CD14-positive monocyte (primary cell): ENCODE measurements around the gene DEF6. TPM values are rescaled to one million over a fixed set of nuclear protein-coding genes. Genes with fewer than 3 reads are reported as not detected.

Source experiments
- DNase-seq, 3 donors: peaks; one replicate each; pipeline ENCODE4 v3.0.0-alpha.2; 2011 to 2022
- H2AFZ ChIP-seq: 2 replicates; pipeline ENCODE4 v1.6.0; 2012; ENCODE audit warnings: mild to moderate bottlenecking, low read depth, low read length, inconsistent platforms; ENCODE audit not compliant: insufficient read depth, poor library complexity, severe bottlenecking
- H3K27ac ChIP-seq, 2 donors: 1 replicate in 1 of 2; 2 replicates in 1 of 2; pipeline ENCODE4 v1.5.1; 2012 to 2013; ENCODE audit warnings: low read length in 2 of 2, control low read depth in 1 of 2, inconsistent platforms in 1 of 2, low read depth in 1 of 2, mild to moderate bottlenecking in 1 of 2
- H3K27me3 ChIP-seq, 2 donors: one replicate each; pipeline versions ENCODE4 v1.6.0 to v1.6.1; 2011 to 2013; ENCODE audit warnings: low read length in 2 of 2; ENCODE audit not compliant: control insufficient read depth in 2 of 2, insufficient read depth in 2 of 2
- H3K36me3 ChIP-seq, 2 donors: replicated peaks in 1 of 2; 1 replicate in 1 of 2; 2 replicates in 1 of 2; pipeline versions ENCODE4 v1.5.1 to v1.6.1; 2012 to 2013; ENCODE audit warnings: low read length in 2 of 2, control low read depth in 1 of 2, inconsistent platforms in 1 of 2, mild to moderate bottlenecking in 1 of 2; ENCODE audit not compliant: insufficient read depth in 2 of 2, control insufficient read depth in 1 of 2
- H3K4me1 ChIP-seq, 2 donors: 1 replicate in 1 of 2; 2 replicates in 1 of 2; pipeline versions ENCODE4 v1.5.1 to v1.6.1; 2012 to 2013; ENCODE audit warnings: low read length in 2 of 2, control low read depth in 1 of 2, inconsistent platforms in 1 of 2, mild to moderate bottlenecking in 1 of 2, moderate library complexity in 1 of 2; ENCODE audit not compliant: insufficient read depth in 2 of 2, control insufficient read depth in 1 of 2
- H3K4me2 ChIP-seq: replicated peaks from 2 replicates; pipeline ENCODE3; 2012; ENCODE audit warnings: low read length, moderate library complexity, mild to moderate bottlenecking; ENCODE audit not compliant: poor library complexity, severe bottlenecking; ENCODE audit errors: extremely low read depth
- H3K4me3 ChIP-seq, 3 experiments: fragments of 200-600 bp in 1 of 3; sonication (generic) in 1 of 3; replicated peaks in 1 of 3; 1 replicate in 2 of 3; 2 replicates in 1 of 3; pipeline ENCODE4 v1.5.1; 2011 to 2013; ENCODE audit warnings: low read length in 3 of 3, mild to moderate bottlenecking in 3 of 3, control low read depth in 2 of 3, low read depth in 2 of 3, inconsistent platforms in 1 of 3, moderate library complexity in 1 of 3
- H3K79me2 ChIP-seq: 2 replicates; pipeline ENCODE4 v1.6.0; 2012; ENCODE audit warnings: mild to moderate bottlenecking, control low read depth, inconsistent platforms, low read length, moderate library complexity; ENCODE audit not compliant: insufficient read depth
- H3K9ac ChIP-seq: 2 replicates; pipeline ENCODE4 v1.6.0; 2017; ENCODE audit warnings: low read length, mild to moderate bottlenecking; ENCODE audit not compliant: insufficient read depth, poor library complexity, severe bottlenecking
- H3K9me3 ChIP-seq, 2 donors: replicated peaks in 1 of 2; 1 replicate in 1 of 2; 2 replicates in 1 of 2; pipeline versions ENCODE4 v1.5.1 to v1.6.1; 2012 to 2013; ENCODE audit warnings: low read length in 2 of 2, control low read depth in 1 of 2; ENCODE audit not compliant: control insufficient read depth in 1 of 2, insufficient read depth in 1 of 2
- H4K20me1 ChIP-seq: 2 replicates; pipeline ENCODE4 v1.6.0; 2012; ENCODE audit warnings: mild to moderate bottlenecking, low read length, control low read depth, moderate library complexity; ENCODE audit not compliant: insufficient read depth
- H3K27ac Mint-ChIP-seq, 7 donors: one replicate each; pipeline ENCODE4 v1.8.0; 2020; ENCODE audit warnings: mild to moderate bottlenecking in 7 of 7, mixed read lengths in 7 of 7, moderate library complexity in 6 of 7, inconsistent platforms in 2 of 7
- H3K27me3 Mint-ChIP-seq, 3 donors: one replicate each; pipeline ENCODE4 v1.8.0; 2021 to 2022; ENCODE audit warnings: low read depth in 3 of 3, mild to moderate bottlenecking in 3 of 3, mixed read lengths in 3 of 3, moderate library complexity in 3 of 3, inconsistent platforms in 1 of 3
- H3K36me3 Mint-ChIP-seq, 2 donors: one replicate each; pipeline ENCODE4 v1.8.0; 2020; ENCODE audit warnings: mixed read lengths in 2 of 2, inconsistent platforms in 1 of 2, mild to moderate bottlenecking in 1 of 2
- H3K4me1 Mint-ChIP-seq: one replicate; pipeline ENCODE4 v1.8.0; 2020; ENCODE audit warnings: mild to moderate bottlenecking, mixed read lengths
- H3K4me3 Mint-ChIP-seq, 2 donors: one replicate each; pipeline ENCODE4 v1.8.0; 2020; ENCODE audit warnings: mild to moderate bottlenecking in 2 of 2, mixed read lengths in 2 of 2, moderate library complexity in 1 of 2
- H3K9me3 Mint-ChIP-seq, 7 donors: one replicate each; pipeline ENCODE4 v1.8.0; 2020 to 2022; ENCODE audit warnings: mixed read lengths in 7 of 7, mild to moderate bottlenecking in 6 of 7, moderate library complexity in 6 of 7, inconsistent platforms in 2 of 7
- WGBS: methylation state at CpG from one replicate; pipeline ENCODE4 v1.1.5; 2013; ENCODE audit warnings: missing lambda C conversion rate; ENCODE audit not compliant: insufficient coverage; 5-methylcytosine and 5-hydroxymethylcytosine counted together
- intact Hi-C, 2 donors: fragments of 100-400 bp; cut with micrococcal nuclease; formaldehyde crosslinking; loops; one replicate each; pipeline versions ENCODE4 v1.15.0 to v1.15.1; 2023
- polyA plus RNA-seq, 3 donors: library from polyadenylated mRNA; depleted of rRNA in 1 of 3; unstranded in 2 of 3; stranded (reverse) in 1 of 3; fragments of 300-500 nt in 2 of 3; fragments of >200 nt in 1 of 3; fragmentation: Illumina TruSeq in 2 of 3; gene quantifications; 1 replicate in 2 of 3; 2 replicates in 1 of 3; pipeline ENCODE4 v1.2.3, GENCODE V29; 2012 to 2021
- TF ChIP-seq, protein P1 (sequence below): fragments of 200-600 bp; IDR thresholded peaks from one replicate; pipeline ENCODE4 v1.8.0; 2022; ENCODE audit warnings: antibody characterized with exemption, mild to moderate bottlenecking

Gene DEF6
- polyA plus RNA-seq, 3 donors, result 41.2 to 110 (median 59.3) TPM

DNA sequence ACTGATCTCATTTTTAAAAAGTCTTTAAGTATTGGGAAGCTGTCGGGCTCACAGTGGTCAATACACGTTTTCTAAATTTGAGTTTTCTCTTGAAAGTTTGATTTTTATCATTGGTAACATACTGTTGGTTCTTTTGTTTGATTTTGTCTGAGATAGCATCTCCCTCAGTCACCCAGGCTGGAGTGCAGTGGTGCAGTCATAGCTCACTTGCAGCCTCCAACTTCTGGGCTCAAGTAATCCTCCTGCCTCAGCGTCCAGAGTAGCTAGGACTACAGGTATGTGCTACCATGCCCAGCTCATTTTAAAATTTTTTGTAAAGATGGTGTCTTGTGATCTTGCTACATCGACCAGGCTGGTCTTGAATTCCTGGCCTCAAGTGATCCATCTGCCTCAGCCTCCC, 53.8 kb downstream of the DEF6 start:
- no peak overlapping the region for H3K9ac ChIP-seq
- no peak overlapping the region for H2AFZ ChIP-seq
- WGBS, result 80% methylated on average over 1 of the region's 4 CpGs
- TF ChIP-seq, protein P1, sequence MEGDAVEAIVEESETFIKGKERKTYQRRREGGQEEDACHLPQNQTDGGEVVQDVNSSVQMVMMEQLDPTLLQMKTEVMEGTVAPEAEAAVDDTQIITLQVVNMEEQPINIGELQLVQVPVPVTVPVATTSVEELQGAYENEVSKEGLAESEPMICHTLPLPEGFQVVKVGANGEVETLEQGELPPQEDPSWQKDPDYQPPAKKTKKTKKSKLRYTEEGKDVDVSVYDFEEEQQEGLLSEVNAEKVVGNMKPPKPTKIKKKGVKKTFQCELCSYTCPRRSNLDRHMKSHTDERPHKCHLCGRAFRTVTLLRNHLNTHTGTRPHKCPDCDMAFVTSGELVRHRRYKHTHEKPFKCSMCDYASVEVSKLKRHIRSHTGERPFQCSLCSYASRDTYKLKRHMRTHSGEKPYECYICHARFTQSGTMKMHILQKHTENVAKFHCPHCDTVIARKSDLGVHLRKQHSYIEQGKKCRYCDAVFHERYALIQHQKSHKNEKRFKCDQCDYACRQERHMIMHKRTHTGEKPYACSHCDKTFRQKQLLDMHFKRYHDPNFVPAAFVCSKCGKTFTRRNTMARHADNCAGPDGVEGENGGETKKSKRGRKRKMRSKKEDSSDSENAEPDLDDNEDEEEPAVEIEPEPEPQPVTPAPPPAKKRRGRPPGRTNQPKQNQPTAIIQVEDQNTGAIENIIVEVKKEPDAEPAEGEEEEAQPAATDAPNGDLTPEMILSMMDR, result no peak
- H3K4me3 ChIP-seq, result no peak overlapping the region
- H3K27ac ChIP-seq, result no peak overlapping the region
- H3K27me3 Mint-ChIP-seq, result peaks cover 7 to 24% (median 21%) of the 10 kb centered on the region in 3 donors
- peaks cover 79% of the 10 kb centered on the region for H4K20me1 ChIP-seq
- peaks cover 34 to 87% of the 10 kb centered on the region in 2 donors for H3K36me3 ChIP-seq
- no peak overlapping the region for H3K27ac Mint-ChIP-seq
- no peak for DNase-seq
- H3K9me3 Mint-ChIP-seq, result peaks cover 0 to 7% (median 2%) of the 10 kb centered on the region in 7 donors
- H3K9me3 ChIP-seq, result no peaks in the 10 kb centered on the region
- H3K4me1 ChIP-seq, result peaks cover 9 to 10% of the 10 kb centered on the region in 2 donors
- no peak overlapping the region for H3K4me2 ChIP-seq
- peaks cover 11% of the 10 kb centered on the region for H3K4me1 Mint-ChIP-seq
- no peaks in the 10 kb centered on the region for H3K27me3 ChIP-seq
- peaks cover 79 to 96% of the 10 kb centered on the region in 2 donors for H3K36me3 Mint-ChIP-seq
- H3K79me2 ChIP-seq, result no peaks in the 10 kb centered on the region
- intact Hi-C loops, result no loop called here
- H3K4me3 Mint-ChIP-seq, result no peak overlapping the region

DNA sequence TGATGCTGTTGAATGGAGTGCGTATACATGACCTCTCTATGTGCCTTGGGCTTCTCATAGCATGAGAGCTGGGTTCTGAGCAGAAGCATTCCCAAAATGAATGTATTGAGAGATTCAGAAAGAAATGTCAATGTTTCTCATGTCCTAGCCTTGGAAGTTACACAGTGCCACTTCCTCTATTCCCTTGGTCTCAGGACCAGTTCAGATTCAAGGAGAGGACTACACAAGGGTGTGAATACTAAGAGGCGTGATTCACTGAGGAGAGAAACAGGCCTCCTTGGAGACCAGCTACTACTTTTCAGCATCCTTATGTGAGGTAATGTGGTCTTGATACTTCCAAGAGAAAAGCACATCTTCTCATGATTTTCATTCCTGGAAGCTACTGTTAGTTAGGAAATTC, 55.1 kb downstream of the DEF6 start:
- Histone ChIP-seq H3K4me3 (no peak overlapping the region), H3K4me2 (no peak overlapping the region), H2AFZ (no peak overlapping the region), H3K79me2 (no peaks in the 10 kb centered on the region), H3K27ac (no peak overlapping the region), H3K9me3 (no peaks in the 10 kb centered on the region), H3K4me1 (peaks cover 9 to 10% of the 10 kb centered on the region in 2 donors), H3K9ac (no peak overlapping the region), H3K27me3 (no peaks in the 10 kb centered on the region), H3K36me3 (peaks cover 36 to 90% of the 10 kb centered on the region in 2 donors), H4K20me1 (peaks cover 82% of the 10 kb centered on the region)
- peaks cover 81 to 97% of the 10 kb centered on the region in 2 donors for H3K36me3 Mint-ChIP-seq
- DNase-seq, result no peak
- intact Hi-C loops, result no loop called here
- peaks cover 8 to 23% (median 22%) of the 10 kb centered on the region in 3 donors for H3K27me3 Mint-ChIP-seq
- peak overlapping the region in 1 of 7 donors; percentile 30 for H3K27ac Mint-ChIP-seq
- peaks cover 0 to 7% (median 2%) of the 10 kb centered on the region in 7 donors for H3K9me3 Mint-ChIP-seq
- 100% methylated on average over 1 of the region's 2 CpGs for WGBS
- H3K4me1 Mint-ChIP-seq, result peaks cover 10% of the 10 kb centered on the region
- H3K4me3 Mint-ChIP-seq, result no peak overlapping the region
- TF ChIP-seq, protein P1, result no peak
